DND-41 (cell line): ENCODE data around the gene FBXL5.

ENCODE experiments used
- ATAC-seq: fragments of 200-7000 bp; cut with Tn5 transposase; 3 replicates; pipeline ENCODE4 v1.9.1; 2021; ENCODE audit warnings: low read depth; ENCODE audit not compliant: insufficient read depth
- DNase-seq: peaks from one replicate; pipeline ENCODE4 v3.0.0-alpha.2; 2020
- H2AFZ ChIP-seq: 2 replicates; pipeline ENCODE4 v1.6.0; 2012; ENCODE audit warnings: low read depth, low read length
- H3K27ac ChIP-seq: 2 replicates; pipeline ENCODE4 v1.5.1; 2012; ENCODE audit warnings: low read length, inconsistent platforms
- H3K27me3 ChIP-seq: fragments of 200-600 bp; sonication (generic); 2 replicates; pipeline ENCODE4 v1.6.0; 2012; ENCODE audit warnings: low read length, mild to moderate bottlenecking, inconsistent platforms; ENCODE audit not compliant: insufficient read depth, poor library complexity
- H3K36me3 ChIP-seq: 2 replicates; pipeline ENCODE4 v1.5.1; 2012; ENCODE audit warnings: low read length, inconsistent platforms; ENCODE audit not compliant: insufficient read depth
- H3K4me1 ChIP-seq: 2 replicates; pipeline ENCODE4 v1.5.1; 2012; ENCODE audit warnings: mild to moderate bottlenecking, low read length; ENCODE audit not compliant: insufficient read depth
- H3K4me2 ChIP-seq: 2 replicates; pipeline ENCODE4 v1.6.0; 2012; ENCODE audit warnings: mild to moderate bottlenecking, moderate library complexity, low read length, inconsistent platforms; ENCODE audit not compliant: insufficient read depth
- H3K4me3 ChIP-seq, 2 experiments: fragments of 200-600 bp in 1 of 2; shearing (Covaris generic) in 1 of 2; 2 replicates each; pipeline ENCODE4 v1.5.1; 2012 to 2016; ENCODE audit warnings: inconsistent platforms in 2 of 2, low read length in 2 of 2, mild to moderate bottlenecking in 2 of 2, low read depth in 1 of 2, moderate library complexity in 1 of 2
- H3K79me2 ChIP-seq: 2 replicates; pipeline ENCODE4 v1.6.0; 2012; ENCODE audit warnings: low read length, inconsistent platforms; ENCODE audit not compliant: insufficient read depth
- H3K9ac ChIP-seq: 2 replicates; pipeline ENCODE4 v1.6.0; 2012; ENCODE audit warnings: low read depth, mild to moderate bottlenecking, inconsistent platforms, low read length, moderate library complexity
- H3K9me3 ChIP-seq: 2 replicates; pipeline ENCODE4 v1.5.1; 2012; ENCODE audit warnings: low read length, moderate library complexity, mild to moderate bottlenecking, inconsistent platforms; ENCODE audit not compliant: insufficient read depth, severe bottlenecking
- H4K20me1 ChIP-seq: 2 replicates; pipeline ENCODE4 v1.6.0; 2012; ENCODE audit warnings: low read length; ENCODE audit not compliant: insufficient read depth
- EZH2 ChIP-seq: IDR thresholded peaks from 3 replicates; pipeline ENCODE4 v1.6.1; 2012; ENCODE audit warnings: borderline replicate concordance, low read depth, mild to moderate bottlenecking, moderate library complexity, low read length, inconsistent platforms; ENCODE audit not compliant: severe bottlenecking
- TF ChIP-seq, protein P1 (sequence below): IDR thresholded peaks from 2 replicates; pipeline ENCODE4 v1.5.1; 2012; ENCODE audit warnings: borderline replicate concordance, low read length, moderate library complexity, mild to moderate bottlenecking; ENCODE audit not compliant: poor library complexity, severe bottlenecking; ENCODE audit errors: extremely low read depth

FBXL5 gene

GRCh38 chr4:15610855-15611254, 44.3 kb downstream of the FBXL5 start:
- Histone ChIP-seq H3K4me3 (no peak overlapping the region), H3K4me2 (no peak overlapping the region), H3K9ac (no peak overlapping the region), H3K27me3 (no peaks in the 10 kb centered on the region), H3K4me1 (no peaks in the 10 kb centered on the region), H4K20me1 (peaks cover 6% of the 10 kb centered on the region), H3K27ac (no peak overlapping the region), H2AFZ (no peak overlapping the region), H3K79me2 (peaks cover 11% of the 10 kb centered on the region), H3K36me3 (peaks cover 32% of the 10 kb centered on the region), H3K9me3 (no peaks in the 10 kb centered on the region)
- ATAC-seq (no peak), DNase-seq (no peak)
- TF ChIP-seq, protein P1, sequence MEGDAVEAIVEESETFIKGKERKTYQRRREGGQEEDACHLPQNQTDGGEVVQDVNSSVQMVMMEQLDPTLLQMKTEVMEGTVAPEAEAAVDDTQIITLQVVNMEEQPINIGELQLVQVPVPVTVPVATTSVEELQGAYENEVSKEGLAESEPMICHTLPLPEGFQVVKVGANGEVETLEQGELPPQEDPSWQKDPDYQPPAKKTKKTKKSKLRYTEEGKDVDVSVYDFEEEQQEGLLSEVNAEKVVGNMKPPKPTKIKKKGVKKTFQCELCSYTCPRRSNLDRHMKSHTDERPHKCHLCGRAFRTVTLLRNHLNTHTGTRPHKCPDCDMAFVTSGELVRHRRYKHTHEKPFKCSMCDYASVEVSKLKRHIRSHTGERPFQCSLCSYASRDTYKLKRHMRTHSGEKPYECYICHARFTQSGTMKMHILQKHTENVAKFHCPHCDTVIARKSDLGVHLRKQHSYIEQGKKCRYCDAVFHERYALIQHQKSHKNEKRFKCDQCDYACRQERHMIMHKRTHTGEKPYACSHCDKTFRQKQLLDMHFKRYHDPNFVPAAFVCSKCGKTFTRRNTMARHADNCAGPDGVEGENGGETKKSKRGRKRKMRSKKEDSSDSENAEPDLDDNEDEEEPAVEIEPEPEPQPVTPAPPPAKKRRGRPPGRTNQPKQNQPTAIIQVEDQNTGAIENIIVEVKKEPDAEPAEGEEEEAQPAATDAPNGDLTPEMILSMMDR = no peak
- no peak for TF ChIP-seq EZH2

- DNase-seq (no peak), ATAC-seq (no peak)
- Histone ChIP-seq H2AFZ (no peak overlapping the region), H3K27ac (no peak overlapping the region), H3K4me2 (no peak overlapping the region), H3K9ac (no peak overlapping the region), H3K9me3 (no peaks in the 10 kb centered on the region), H3K27me3 (no peaks in the 10 kb centered on the region), H3K36me3 (peaks cover 55% of the 10 kb centered on the region; the same call in 1 of the 2 replicates), H3K4me1 (no peaks in the 10 kb centered on the region), H3K79me2 (no peaks in the 10 kb centered on the region), H4K20me1 (no peaks in the 10 kb centered on the region), H3K4me3 (no peak overlapping the region)
- TF ChIP-seq, protein P1 = no peak
- no peak for TF ChIP-seq EZH2
These were observed 49.6 kb downstream of the FBXL5 start for GRCh38 chr4:15605537-15605936.

- Histone ChIP-seq H3K79me2 (no peaks in the 10 kb centered on the region), H3K36me3 (peaks cover 48% of the 10 kb centered on the region; the same call in 1 of the 2 replicates), H4K20me1 (no peaks in the 10 kb centered on the region), H3K9ac (no peak overlapping the region), H3K27ac (no peak overlapping the region), H3K9me3 (no peaks in the 10 kb centered on the region), H3K4me3 (no peak overlapping the region), H3K27me3 (no peaks in the 10 kb centered on the region), H2AFZ (no peak overlapping the region), H3K4me2 (no peak overlapping the region), H3K4me1 (no peaks in the 10 kb centered on the region)
- ATAC-seq (no peak), DNase-seq (no peak)
- no peak for TF ChIP-seq EZH2
- TF ChIP-seq, protein P1 = no peak
These were observed 53.3 kb downstream of the FBXL5 start for GRCh38 chr4:15601862-15602261.

- Histone ChIP-seq H3K79me2 (no peaks in the 10 kb centered on the region), H3K9ac (no peak overlapping the region), H3K27ac (no peak overlapping the region), H3K27me3 (no peaks in the 10 kb centered on the region), H4K20me1 (no peaks in the 10 kb centered on the region), H3K4me1 (no peaks in the 10 kb centered on the region), H2AFZ (no peak overlapping the region), H3K9me3 (no peaks in the 10 kb centered on the region), H3K36me3 (peaks cover 42% of the 10 kb centered on the region; the same call in 1 of the 2 replicates), H3K4me3 (no peak overlapping the region), H3K4me2 (no peak overlapping the region)
- no peak for ATAC-seq
- DNase-seq = no peak
- TF ChIP-seq EZH2 = no peak
- TF ChIP-seq, protein P1 = no peak
These were observed 55.0 kb downstream of the FBXL5 start for GRCh38 chr4:15600176-15600575.
